ENCODE measurements around the gene IFNL1.

DNA sequence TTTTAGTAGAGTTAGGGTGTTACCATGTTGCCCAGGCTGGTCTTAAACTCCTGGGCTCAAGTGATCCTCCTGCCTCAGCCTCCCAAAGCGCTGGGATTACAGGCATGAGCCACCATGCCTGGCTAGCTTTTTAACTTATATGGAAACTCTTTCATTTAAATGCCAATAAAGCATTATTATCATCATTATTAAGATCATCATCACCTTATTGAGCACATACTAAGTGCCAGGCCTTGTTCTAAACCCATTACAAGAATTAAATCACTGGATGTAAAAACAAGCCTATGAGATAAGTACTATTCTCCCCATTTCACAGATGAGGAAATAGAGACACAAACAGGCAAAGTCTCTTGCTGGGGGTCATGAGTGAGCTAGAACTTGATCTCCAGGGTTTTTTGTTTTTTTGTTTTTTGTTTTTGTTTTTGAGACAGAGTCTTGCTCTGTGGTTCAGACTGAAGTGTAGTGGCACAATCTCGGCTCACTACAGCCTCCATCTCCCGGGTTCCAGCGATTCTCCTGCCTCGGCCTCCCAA lies 38.3 kb downstream of the IFNL1 start:
- TF ChIP-seq POLR2AphosphoS5 (IDR thresholded peaks at IDR 0.05; ENCODE audit: low read depth, low read length), result no peak
- no peak for TF ChIP-seq TAF1 (IDR thresholded peaks at IDR 0.05; ENCODE audit: borderline replicate concordance, insufficient read depth, low read length)

Data from PFSK-1 (cell line).